Heart right ventricle (tissue), 16 donors: ENCODE results near the gene SRSF12. TPM values are rescaled to one million over a fixed set of nuclear protein-coding genes. Genes with fewer than 3 reads are reported as not detected.
A peak's percentile ranks its signal among the peaks of the same experiment; 100 is the strongest.

Experiments used
- ATAC-seq, 8 donors: fragments of 200-7000 bp; cut with Tn5 transposase; one replicate each; pipeline ENCODE4 v1.9.1; 2020; ENCODE audit warnings: mild to moderate bottlenecking in 8 of 8, moderate library complexity in 8 of 8, moderate number of reproducible peaks in 1 of 8
- DNase-seq, 2 donors: peaks; one replicate each; pipeline ENCODE4 v3.0.0-alpha.2; 2020
- H3K27ac ChIP-seq, 10 donors: fragments of 200-600 bp; sonication (generic) in 2 of 10; one replicate each; pipeline versions ENCODE4 v1.5.0 to v1.8.0; 2020 to 2022; ENCODE audit warnings: mild to moderate bottlenecking in 3 of 10
- H3K27me3 ChIP-seq, 7 donors: fragments of 200-600 bp; one replicate each; pipeline ENCODE4 v1.8.0; 2021 to 2022; ENCODE audit warnings: mild to moderate bottlenecking in 2 of 7
- H3K36me3 ChIP-seq, 9 donors: fragments of 200-600 bp; sonication (generic) in 1 of 9; one replicate each; pipeline versions ENCODE4 v1.5.0 to v1.8.0; 2020 to 2022; ENCODE audit warnings: mild to moderate bottlenecking in 2 of 9
- H3K4me1 ChIP-seq, 9 donors: fragments of 200-600 bp; sonication (generic) in 1 of 9; one replicate each; pipeline versions ENCODE4 v1.5.0 to v1.8.0; 2020 to 2022; ENCODE audit warnings: mild to moderate bottlenecking in 4 of 9
- H3K4me3 ChIP-seq, 10 donors: fragments of 200-600 bp; sonication (generic) in 2 of 10; one replicate each; pipeline versions ENCODE4 v1.5.0 to v1.8.0; 2020 to 2022; ENCODE audit warnings: mild to moderate bottlenecking in 7 of 10, moderate library complexity in 2 of 10
- H3K9me3 ChIP-seq, 11 donors: fragments of 200-600 bp in 10 of 11; sonication (generic) in 2 of 11; one replicate each; pipeline versions ENCODE4 v1.5.0 to v1.8.0; 2013 to 2022; ENCODE audit warnings: mild to moderate bottlenecking in 2 of 11, control low read depth in 1 of 11, moderate library complexity in 1 of 11
- whole genome bisulfite sequencing, 2 donors: extraction: QIAGEN DNeasy Blood & Tissue Kit; methylation state at CpG; one replicate each; pipeline ENCODE4 v1.1.7; 2013; ENCODE audit warnings: inconsistent platforms in 1 of 2; 5-methylcytosine and 5-hydroxymethylcytosine counted together
- intact Hi-C, 10 donors: fragments of 100-400 bp; cut with DNase I; formaldehyde crosslinking; loops; one replicate each; pipeline versions ENCODE4 v1.11.1 to v1.14.2; 2022
- polyA plus RNA-seq, 2 donors: library from polyadenylated mRNA; stranded (reverse); fragments of 200-250 nt; gene quantifications; one replicate each; pipeline ENCODE4 v1.2.3, GENCODE V29; 2013
- total RNA-seq, 10 donors: library from RNA; stranded (reverse); fragmentation: NEBNext Ultra II Directional in 3 of 10; extraction: Animal tissue kit (Norgen Biotek cat#: 25700) in 3 of 10; gene quantifications; one replicate each; pipeline versions ENCODE4 v1.2.1 to v1.2.4, GENCODE V29; 2021 to 2023
- TF ChIP-seq, protein P1 (sequence below), 9 donors: fragments of 200-600 bp; sonication (generic) in 2 of 9; IDR thresholded peaks; one replicate each; pipeline versions ENCODE4 v1.5.0 to v1.8.0; 2021 to 2022; ENCODE audit warnings: antibody characterized with exemption in 9 of 9, mild to moderate bottlenecking in 5 of 9, moderate library complexity in 1 of 9
- donor health status: Arrhythmogenic right ventricular cardiomyopathy.
- donor health status: ischemic (EF 13 %, LVEDD 7.1; RV severe dilation, severe dysfunction).
- donor health status: healthy with polysubstance abuse.
- donor health status: DM: no; HTN: yes; CAD: no.
- donor health status: DM: no; HTN: no; CAD: no.
- donor health status: ischemic (EF 25% LVEDD 6.9; RV normal size, moderate dysfunction).
- donor health status: ischemic (EF 25% LVEDD 5.7; RV mildly dilated, moderate dysfunction).
- donor health status: healthy.
- donor health status: DM: yes; HTN: yes; CAD: no.
- donor health status: Ischemic cardiomyopathy.
- donor health status: ischemic (EF 35%, LVEDD 5.7; RV mildly dilated, moderate dysfunction).
- donor health status: nonischemic (EF 11% LVEDD 7.7; RV severe dilation, severe dysfunction).
- donor health status: DM: yes; HTN: yes; CAD: no.
- donor health status: PGD.
- donor health status: ischemic (EF 29% LVEDD 5.4; RV normal size, mild dysfunction).
- donor health status: nonischemic (EF 23%, LVEDD 6.1; RV moderate dilation, normal function).

SRSF12 gene
- total and polyA plus RNA-seq, 12 donors = 0.06 to 0.47 (median 0.17) TPM; not detected in 2

GRCh38 chr6:89080281-89081128 is 37.4 kb downstream of the SRSF12 start, which contains the start of gene PNRC1:
TSS of gene PNRC1 (plus strand) at chr6:89080751. CDS start at chr6:89080895, 144 bp downstream.
- ATAC-seq (peak; percentile 88 to 95 (median 92)), DNase-seq (peak; percentile 100)
- Histone ChIP-seq H3K27ac (peak within 1 kb of the TSS; percentile 99 to 100 (median 100)), H3K36me3 (peaks cover 0 to 34% (median 20%) of the 10 kb centered on the region in 9 donors), H3K9me3 (no peaks in the 10 kb centered on the region), H3K4me3 (peak within 1 kb of the TSS; percentile 79 to 99 (median 97)), H3K4me1 (peaks cover 3 to 38% (median 29%) of the 10 kb centered on the region in 9 donors), H3K27me3 (no peaks in the 10 kb centered on the region)
- TF ChIP-seq, protein P1, sequence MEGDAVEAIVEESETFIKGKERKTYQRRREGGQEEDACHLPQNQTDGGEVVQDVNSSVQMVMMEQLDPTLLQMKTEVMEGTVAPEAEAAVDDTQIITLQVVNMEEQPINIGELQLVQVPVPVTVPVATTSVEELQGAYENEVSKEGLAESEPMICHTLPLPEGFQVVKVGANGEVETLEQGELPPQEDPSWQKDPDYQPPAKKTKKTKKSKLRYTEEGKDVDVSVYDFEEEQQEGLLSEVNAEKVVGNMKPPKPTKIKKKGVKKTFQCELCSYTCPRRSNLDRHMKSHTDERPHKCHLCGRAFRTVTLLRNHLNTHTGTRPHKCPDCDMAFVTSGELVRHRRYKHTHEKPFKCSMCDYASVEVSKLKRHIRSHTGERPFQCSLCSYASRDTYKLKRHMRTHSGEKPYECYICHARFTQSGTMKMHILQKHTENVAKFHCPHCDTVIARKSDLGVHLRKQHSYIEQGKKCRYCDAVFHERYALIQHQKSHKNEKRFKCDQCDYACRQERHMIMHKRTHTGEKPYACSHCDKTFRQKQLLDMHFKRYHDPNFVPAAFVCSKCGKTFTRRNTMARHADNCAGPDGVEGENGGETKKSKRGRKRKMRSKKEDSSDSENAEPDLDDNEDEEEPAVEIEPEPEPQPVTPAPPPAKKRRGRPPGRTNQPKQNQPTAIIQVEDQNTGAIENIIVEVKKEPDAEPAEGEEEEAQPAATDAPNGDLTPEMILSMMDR (IDR thresholded peaks at IDR 0.05) = peak in 1 of 9 donors; percentile 12
- 0 to 1% methylated on average over 63 of the region's 63 CpGs for WGBS, 2 donors
- intact Hi-C loops = loop anchor here in 7 of 10 donors (1.0 to 10.0 kb wide), 13 partner anchors 37 to 274 kb away; partner anchors contain the start of genes UBE2J1 (in 5 of the 7), PM20D2 (in 1 of the 7) and SRSF12 (in 1 of the 7)

- Histone ChIP-seq H3K9me3 (no peaks in the 10 kb centered on the region), H3K4me3 (peak overlapping the region; percentile 58 to 99 (median 97)), H3K27me3 (no peaks in the 10 kb centered on the region), H3K4me1 (peaks cover under 1 to 30% (median 21%) of the 10 kb centered on the region in 9 donors), H3K36me3 (peaks cover 0 to 26% (median 11%) of the 10 kb centered on the region in 9 donors), H3K27ac (peak overlapping the region; percentile 99 to 100 (median 100))
- ATAC-seq (peak in 1 of 8 donors; percentile 38), DNase-seq (peak; percentile 31 to 46)
- 0 to 1% methylated on average over 20 of the region's 20 CpGs for WGBS, 2 donors
- intact Hi-C loops = loop anchor here in 8 of 10 donors (1.0 to 10.0 kb wide), 13 partner anchors 38 to 275 kb away; partner anchors contain the start of genes UBE2J1 (in 5 of the 8), PM20D2 (in 1 of the 8) and SRSF12 (in 1 of the 8)
- TF ChIP-seq, protein P1 (IDR thresholded peaks at IDR 0.05) = no peak
These were observed 38.2 kb downstream of the SRSF12 start for GRCh38 chr6:89079511-89080234.

- no peaks in the 10 kb centered on the region for H3K27me3 ChIP-seq
- ATAC-seq = no peak
- no peaks in the 10 kb centered on the region for H3K36me3 ChIP-seq
- WGBS, 2 donors = 91 to 95% methylated on average over 2 of the region's 2 CpGs
- peak overlapping the region in 1 of 10 donors; percentile 73 for H3K27ac ChIP-seq
- DNase-seq = no peak
- intact Hi-C loops = no loop called here
- peaks cover 0 to 5% (median 0%) of the 10 kb centered on the region in 11 donors for H3K9me3 ChIP-seq
- peaks cover 0 to 21% (median 0%) of the 10 kb centered on the region in 9 donors for H3K4me1 ChIP-seq
- TF ChIP-seq, protein P1 (IDR thresholded peaks at IDR 0.05) = no peak
- H3K4me3 ChIP-seq = no peak overlapping the region
These were observed 44.0 kb downstream of the SRSF12 start for GRCh38 chr6:89073840-89074239.
